GM18511 (cell line): ENCODE results near the gene A2M.

Experiments
- ATAC-seq: cut with Tn5 transposase; IDR thresholded peaks from one replicate; pipeline ENCODE4 v1.9.1; 2021; ENCODE audit warnings: mild to moderate bottlenecking, moderate library complexity; ENCODE audit not compliant: unreplicated experiment

A2M gene

GRCh38 chr12:9099552-9100190 lies 16.0 kb downstream of the A2M start:
- no peak for ATAC-seq

- no peak for ATAC-seq
Measured at GRCh38 chr12:9098463-9099026, 17.2 kb downstream of the A2M start.

DNA sequence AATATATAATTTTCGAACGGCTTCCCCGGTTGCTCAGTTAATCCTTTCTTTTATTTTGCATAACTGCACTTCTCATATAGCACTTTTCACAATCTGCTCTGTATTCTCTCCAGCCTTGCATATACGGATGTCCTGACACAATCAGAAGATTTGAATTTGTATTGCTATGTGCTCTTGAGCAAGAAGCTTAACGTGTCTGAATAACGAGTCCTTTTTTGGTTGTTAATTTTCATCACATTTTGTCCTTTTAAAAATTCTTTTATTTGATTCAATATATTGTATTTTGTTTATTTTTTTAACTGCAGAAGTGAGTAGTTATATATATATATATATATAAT lies 17.6 kb downstream of the A2M start:
- no peak for ATAC-seq

GRCh38 chr12:9096563-9097176 lies 19.0 kb downstream of the A2M start:
- no peak for ATAC-seq

DNA sequence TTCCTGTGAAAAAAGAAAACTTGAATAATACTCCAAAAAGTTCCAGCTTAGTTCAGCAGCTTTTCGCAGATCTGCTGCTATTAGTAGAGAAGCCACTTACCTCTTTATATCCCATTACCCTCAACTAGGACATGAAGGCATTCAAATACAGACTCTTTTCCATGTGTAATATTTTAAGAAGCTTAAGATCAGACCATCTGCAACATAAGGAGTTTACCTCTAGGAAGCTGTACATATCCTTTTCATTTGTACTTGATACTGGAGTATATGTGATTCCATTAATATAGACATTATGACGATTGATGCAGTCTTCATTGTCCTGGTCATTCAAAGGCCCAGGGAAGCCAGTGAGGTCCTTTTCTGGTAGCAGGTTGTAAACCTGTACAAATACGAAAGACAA lies 20.4 kb downstream of the A2M start:
- no peak for ATAC-seq

DNA sequence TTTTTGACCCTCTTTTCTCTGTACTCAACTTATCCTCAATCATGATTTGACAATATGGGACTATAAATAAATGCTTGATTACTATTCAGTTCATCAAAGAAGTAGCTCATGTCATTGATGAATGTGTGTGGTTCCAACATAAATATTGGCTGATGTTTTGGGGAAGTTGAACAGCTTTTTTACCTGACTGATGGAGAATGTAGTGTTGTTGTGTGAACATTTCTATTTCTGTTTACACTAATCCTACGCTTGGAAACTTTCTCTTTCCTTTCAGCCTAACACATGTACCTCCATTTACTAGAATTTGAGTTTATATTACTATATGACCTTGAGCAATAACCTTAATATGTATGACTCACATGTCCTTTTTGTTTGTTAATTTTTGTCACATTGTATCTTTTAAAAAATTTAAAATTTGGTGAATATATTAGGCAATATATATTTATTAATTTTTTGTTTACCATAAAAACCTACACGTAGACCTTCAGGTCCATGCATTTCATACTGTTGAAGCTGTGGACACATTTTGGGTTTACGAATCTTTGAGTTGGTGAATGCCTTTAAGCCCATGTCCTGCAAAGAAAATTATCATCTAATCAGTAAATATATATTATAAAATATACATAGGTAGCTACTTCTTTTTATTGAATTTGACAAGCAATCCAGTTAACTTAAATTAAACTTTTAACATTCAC lies 21.1 kb downstream of the A2M start:
- no peak for ATAC-seq

DNA sequence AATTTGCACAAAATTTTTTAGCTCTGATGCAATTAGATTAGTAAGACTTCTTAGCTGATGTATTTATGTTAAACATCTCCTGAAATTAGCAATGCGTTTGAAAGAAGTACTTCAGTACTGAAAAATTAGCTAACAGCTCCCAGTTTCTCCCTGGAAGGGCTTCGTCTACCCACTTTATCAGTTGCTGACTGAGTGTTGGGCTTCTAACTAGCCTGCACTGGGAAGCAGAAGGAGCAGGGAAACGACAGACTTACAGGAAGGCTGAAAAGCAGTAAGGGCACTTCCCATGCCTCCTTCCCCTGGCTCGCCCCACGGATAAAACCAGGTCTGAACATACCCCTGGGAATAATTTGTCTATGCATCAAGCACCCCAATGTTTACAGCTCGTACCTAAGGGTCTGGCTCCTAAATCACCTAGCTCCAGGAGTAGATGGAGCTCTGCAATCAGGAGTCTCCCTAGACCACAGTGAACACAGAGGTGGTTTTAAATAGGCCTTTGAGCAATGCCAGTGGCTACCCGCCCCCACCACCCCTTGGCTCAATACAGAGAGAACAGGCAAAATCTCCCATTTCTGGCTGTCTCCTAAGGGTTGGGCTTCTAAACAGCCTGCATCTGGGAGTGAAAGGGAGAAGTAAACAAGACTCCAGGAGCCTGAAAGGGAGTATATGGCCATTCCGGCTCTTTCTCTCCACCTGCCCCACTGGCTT lies 23.7 kb downstream of the A2M start:
- ATAC-seq = no peak

- ATAC-seq = no peak
Measured at GRCh38 chr12:9090220-9090619, 25.5 kb downstream of the A2M start.

GRCh38 chr12:9087087-9087835 lies 28.5 kb downstream of the A2M start:
- ATAC-seq = no peak

- ATAC-seq = no peak
Measured at GRCh38 chr12:9086087-9086486, 29.6 kb downstream of the A2M start.

DNA sequence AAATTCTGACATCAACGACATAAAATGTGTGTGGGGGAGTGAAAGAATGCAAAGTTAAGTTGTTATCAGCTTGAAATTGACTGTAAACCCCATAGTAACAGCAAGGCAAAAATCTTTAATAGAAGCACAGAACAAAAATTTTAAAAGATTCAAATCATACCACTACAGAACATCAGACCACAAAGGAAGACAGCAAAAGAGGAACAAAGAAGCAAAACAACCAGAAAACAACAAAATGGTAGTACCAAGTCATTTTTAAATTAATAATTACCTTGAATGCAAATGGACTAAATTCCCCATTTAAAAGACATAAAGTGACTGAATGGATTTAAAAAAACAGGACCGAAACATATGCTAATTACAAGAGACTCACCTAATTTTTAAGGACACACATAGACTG lies 31.3 kb downstream of the A2M start:
- no peak for ATAC-seq

DNA sequence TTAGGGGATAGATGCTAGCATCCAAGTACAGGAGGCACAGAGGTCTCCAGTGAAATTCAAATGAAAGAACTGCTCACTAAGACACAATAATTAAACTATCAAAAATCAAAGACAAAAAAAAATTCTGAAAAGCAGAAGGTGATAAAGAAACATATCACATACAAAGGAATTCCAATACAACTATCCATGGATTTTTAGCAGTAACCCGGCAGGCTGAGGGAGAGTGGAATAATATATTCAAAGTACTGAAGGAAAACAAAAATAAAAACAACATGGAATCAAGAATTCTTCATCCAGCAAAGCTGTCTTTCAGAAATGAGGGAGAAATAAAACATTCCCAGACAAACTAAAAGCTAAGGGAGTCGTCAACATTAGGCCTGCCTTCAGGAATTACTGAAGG lies 31.9 kb downstream of the A2M start:
- no peak for ATAC-seq

DNA sequence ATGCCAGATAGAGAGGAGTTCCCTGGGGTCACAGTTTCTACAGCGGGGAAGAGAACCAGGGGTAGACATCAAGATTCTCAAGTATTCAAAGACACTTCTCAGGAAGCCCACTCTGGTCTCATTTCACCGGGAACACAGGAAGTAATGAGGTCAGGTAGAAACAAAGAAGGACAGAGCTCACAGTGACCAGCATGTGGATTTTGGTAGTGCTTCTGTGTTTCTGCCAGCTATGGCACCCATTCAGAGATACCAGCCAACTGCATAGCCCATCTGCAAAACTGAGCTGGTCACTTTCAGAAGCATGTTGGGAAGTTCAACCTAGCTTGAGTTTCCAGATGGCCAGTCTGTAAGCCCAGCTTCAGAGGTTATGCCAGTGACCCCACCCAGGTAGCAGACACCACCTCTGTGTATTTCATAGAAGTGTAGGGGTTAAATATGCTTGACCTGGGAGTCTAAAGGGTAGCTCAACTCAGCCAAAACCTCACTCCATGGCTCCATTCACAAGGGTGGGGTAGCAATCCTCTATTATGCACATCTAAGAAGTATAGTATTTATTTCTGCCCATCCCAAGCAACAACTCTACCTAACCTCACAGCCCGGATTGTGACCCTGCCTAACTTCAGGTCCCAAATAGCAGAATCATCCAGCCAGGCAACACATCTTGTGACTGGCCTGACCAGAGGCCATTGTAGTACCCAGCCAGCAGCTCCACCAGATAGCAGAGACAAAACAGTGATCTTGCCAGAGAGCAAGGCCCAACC lies 33.9 kb downstream of the A2M start:
- no peak for ATAC-seq

DNA sequence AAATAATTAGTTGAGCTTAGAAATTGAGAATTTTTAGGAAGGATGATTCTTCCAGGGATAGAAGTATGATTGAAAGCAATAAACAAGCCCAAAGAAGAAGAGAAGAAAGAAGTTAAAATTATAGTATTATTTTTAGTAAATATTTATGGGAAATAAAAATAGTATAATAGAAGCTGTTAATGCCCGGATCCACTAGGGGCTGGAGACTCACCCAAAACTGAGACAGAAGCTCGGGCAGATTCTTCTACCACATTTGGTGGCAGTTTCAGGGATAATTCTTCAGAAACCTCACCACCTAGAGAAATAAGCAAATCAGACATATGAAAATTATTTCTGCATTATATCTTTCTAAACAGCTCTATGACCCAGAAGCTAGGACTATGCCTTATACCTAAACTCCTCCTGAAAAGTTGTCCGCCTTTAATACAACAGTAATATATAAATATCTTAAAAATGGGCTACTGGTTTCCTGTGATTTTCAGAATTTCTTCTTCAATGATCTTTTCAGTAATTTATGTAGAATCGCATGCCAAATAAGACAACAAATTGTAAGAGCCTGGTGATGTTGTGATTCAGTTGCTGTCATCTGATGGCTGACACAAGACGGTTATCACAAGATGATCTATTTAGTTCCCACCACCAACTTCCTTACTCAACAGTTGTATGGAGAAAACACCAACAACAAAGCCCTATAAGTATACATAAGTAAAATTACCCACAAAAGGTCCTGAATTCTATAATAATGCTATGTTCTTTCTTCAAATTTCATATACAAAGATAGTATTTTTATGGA lies 35.6 kb downstream of the A2M start:
- ATAC-seq = no peak

- no peak for ATAC-seq
Measured at GRCh38 chr12:9079082-9079481, 36.6 kb downstream of the A2M start.

DNA sequence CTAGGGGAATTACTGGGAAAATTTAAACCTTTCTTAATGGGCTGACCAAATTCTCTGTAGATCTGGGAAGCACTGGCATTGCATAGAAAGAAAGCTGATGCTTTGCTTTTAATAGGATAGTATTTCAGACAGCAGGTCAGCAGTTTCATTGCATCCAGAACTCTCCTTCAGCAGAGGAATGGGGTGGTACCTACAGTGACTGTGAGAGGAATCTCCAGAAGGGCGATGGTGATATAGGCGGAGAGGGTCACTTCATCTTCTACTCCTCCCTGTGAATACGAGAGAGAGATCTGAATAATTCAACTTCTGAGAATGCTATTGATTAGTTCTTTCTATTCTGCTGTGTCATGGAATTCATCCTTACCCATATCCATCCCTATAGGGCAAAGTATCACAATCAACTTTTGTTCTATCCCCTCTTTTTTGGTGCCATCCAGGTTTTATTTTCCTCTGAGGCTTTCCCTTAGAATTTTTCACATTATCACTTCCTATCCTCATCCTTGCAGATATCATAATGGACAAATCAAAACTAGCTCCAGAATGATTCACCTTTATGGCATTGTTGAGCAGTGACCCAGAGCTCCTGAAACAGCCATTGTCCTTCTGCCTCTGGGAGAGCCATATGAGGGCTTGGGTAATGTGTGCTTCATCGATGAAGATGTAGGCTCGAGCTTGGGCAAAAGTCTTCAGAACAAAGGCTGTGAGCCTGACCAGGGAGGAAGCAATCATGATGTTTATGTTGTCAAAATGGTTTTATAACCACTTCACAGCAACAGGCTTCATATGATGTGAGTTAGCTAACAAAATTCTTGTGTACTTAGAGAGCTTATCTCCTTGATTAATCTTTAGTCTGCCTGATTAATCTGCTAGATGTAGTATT lies 38.3 kb downstream of the A2M start:
- no peak for ATAC-seq

- no peak for ATAC-seq
Measured at GRCh38 chr12:9076733-9077132, 39.0 kb downstream of the A2M start.

GRCh38 chr12:9075138-9075535 lies 40.6 kb downstream of the A2M start:
- ATAC-seq = no peak
